A172 (cell line): ENCODE measurements around the gene PHLDA1. TPM values are rescaled to one million over a fixed set of nuclear protein-coding genes. Genes with fewer than 3 reads are reported as not detected.

Source experiments
- DNase-seq: peaks from one replicate; pipeline ENCODE4 v3.0.0-alpha.2; 2015; ENCODE audit warnings: low spot score
- total RNA-seq: library from RNA; depleted of rRNA; stranded (reverse); fragments of >200 nt; shearing (Covaris generic); gene quantifications from 2 replicates; pipeline ENCODE4 v1.2.3, GENCODE V29; 2014; rRNA removed

The PHLDA1 gene
- total RNA-seq, result 48.3 and 61.6 TPM in 2 replicates

- peak; percentile 89 for DNase-seq
Observed at GRCh38 chr12:76031414-76032042, at the start of gene PHLDA1. TSS of gene PHLDA1 (minus strand) at chr12:76031776.

GRCh38 chr12:76080729-76081415 is 49.3 kb upstream of the PHLDA1 start:
- no peak for DNase-seq

DNA sequence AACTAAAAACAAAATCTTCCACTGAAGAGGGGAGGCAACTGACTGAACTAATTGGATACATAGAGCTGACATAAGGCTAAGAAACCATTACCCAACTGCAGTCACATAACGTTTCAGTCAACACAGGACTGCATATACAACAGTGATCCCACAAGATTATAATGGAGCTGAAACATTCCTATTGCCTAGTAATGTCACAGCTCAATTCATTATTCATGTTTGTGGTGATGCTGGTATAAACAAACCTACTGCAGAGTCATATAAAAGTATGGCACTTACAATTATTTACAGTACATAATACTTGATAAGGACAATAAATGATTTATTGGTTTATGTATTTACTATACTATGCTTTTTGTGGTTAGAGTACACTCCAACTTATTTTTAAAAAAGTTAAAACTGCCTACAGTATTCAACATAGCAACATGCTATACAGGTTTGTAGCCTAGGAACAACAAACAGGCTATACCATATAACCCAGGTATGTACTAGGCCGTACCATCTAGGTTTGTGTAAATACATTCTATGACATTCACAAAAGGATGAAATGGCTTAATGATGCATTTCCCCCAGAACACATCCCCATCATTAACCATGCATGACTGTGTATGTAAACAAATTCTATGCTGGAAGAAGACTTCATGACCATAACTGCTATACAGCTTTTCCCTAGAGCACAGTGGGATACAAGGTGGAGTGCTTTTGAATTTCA is 48.6 kb upstream of the PHLDA1 start:
- no peak for DNase-seq

GRCh38 chr12:76078748-76079147 is 47.2 kb upstream of the PHLDA1 start:
- DNase-seq, result no peak

DNA sequence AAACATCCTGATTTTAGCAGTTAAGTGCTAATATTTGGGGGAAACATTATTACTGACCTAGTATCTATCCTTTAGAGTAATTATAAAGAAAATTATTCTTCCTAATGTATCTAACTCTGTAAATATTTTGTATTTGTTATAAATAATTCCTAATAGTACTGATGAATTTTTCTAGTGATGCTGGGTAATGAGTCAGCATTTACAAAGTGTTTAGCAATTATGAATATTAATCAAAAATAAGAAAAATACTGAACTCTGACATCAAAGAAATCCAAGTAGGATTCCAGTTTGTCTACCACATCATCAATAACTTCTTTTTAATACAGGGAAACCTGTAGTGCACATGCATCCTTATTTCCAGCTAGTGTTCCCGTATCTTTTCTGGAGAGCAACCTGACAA is 43.9 kb upstream of the PHLDA1 start:
- DNase-seq, result no peak

DNA sequence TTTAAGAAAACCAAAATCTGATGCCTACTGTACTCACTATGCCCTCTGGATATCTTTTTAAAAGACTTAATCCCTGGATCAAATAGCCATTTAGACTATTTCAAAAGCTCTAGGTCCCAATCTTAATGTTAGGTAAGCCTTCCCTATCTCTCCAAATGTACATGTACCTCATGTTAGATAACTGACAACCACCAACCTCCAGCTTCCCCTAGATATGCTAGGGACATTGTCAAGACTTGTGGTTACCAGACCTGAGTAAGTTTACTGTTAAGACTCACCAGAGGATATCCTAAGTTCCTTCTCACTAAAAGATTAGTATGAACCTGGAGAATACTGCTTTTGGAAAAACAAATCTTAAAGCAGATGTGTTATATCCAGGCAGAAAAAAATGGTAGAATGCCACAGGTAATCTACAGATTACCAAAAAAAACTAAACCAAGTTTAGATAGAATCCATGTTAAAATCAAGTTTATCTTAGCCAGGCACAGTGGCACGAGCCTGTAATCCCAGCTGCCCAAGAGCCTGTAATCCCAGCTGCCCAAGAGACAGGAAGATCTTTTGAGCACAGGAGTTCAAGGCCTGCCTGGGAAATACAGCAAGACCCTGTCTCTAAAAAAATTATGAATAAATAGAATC is 43.2 kb upstream of the PHLDA1 start:
- no peak for DNase-seq

DNA sequence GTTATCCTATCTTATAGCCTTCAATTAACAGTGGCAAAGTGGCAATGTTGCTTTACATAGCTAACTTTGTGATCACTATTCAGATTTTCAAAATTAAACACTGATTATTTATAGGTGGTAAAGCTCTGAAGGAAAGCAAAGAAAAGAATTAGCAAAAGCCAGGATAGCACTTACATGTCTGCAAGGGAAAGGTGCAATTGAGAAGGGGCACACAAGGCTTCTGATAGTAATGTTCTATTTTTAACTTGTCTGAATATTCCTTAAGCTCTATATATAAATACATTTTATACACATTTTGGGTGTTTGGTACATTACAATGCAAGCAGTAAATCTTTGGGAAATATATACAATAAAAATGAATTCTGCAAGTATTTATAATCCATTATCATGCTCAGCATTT is 42.0 kb upstream of the PHLDA1 start:
- no peak for DNase-seq

GRCh38 chr12:76072568-76072967 is 41.0 kb upstream of the PHLDA1 start:
- no peak for DNase-seq

- DNase-seq, result no peak
Observed at GRCh38 chr12:76069339-76069738, 37.8 kb upstream of the PHLDA1 start.

GRCh38 chr12:76065917-76066316 is 34.3 kb upstream of the PHLDA1 start:
- no peak for DNase-seq

DNA sequence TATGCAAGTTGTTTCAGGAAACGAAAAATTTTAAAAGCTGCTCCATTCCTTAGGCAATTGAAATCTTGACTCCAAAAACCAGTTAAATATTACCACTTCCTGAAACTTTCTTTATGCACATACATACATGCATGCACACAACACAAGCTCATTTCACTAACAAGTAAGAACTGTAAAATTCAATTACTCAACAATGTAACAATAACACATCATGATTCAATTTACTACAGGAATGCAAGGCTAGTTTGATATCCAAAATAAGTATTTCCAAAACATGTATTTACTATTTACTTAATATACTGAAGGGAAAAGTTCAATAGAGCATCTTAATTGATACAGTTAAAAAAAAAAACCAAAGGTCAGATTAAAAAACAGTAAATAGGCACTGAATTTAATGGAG is 33.3 kb upstream of the PHLDA1 start:
- no peak for DNase-seq

- DNase-seq, result no peak
Observed at GRCh38 chr12:76060111-76060510, 28.5 kb upstream of the PHLDA1 start.

DNA sequence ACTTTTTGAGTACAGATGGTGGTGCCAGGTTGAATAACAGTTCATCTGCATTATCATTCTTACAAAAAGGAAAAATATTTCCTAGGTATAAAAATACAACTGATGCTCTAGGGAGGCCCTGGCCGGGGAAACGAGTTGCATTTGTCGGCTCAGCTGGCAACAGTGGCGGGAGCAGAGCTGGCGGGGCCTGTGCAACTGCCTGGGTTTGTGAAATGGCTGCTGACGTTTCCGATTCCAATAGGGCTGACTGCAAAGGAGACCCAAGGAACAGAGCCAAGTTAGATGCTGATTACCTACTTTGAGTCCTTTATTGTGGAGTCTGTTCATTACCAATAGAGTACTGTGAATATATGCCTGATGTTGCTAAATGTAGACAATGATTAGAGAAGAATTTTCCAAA is 25.8 kb upstream of the PHLDA1 start:
- no peak for DNase-seq

DNA sequence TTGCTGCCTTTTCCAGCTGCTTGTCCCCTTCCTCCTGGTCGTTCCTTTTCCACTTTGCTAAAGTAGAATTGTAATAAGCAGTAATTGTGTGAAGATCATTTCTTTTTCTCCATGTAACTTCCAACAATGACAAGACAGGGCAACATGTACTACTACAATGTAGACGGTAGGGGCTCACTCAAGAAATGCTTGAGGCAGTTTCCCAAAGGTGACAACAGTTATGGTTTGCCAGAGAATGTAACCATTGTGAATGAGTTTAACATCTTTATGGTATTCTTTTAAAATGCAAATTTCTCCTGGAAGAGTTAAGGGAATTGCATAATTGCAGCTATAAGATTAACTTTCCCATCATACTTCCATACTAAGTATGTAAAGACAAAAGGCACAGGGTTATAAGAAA is 23.8 kb upstream of the PHLDA1 start:
- no peak for DNase-seq

DNA sequence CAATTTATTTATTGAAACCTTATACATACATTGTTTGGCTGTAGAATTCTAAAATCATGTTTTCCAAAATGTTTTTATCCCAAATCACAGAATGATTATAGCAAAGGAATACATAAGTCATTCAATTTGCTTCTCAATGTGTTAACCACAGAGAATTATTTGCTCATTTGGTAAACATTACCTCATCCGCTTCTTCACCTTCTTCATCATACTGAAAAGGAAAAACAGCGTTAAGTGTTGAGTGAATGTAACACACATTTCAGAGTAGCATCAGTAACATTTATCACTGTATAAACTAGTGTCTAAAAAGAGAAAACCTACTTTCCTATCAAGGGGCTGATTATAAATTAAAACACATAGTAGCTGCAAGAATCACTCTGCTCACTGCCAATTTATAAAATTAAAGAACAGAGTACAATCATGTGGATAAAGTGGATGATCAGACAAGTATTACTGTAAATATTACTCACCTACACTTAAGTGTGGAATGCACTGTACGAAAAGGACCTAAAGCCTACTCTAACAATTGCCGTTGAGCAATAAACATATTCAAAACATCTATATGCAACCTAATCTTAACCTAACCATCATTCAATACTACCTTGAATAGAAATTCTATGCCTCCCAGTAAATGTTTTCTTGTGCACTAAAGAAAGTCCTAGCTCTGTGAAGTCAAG is 18.1 kb upstream of the PHLDA1 start:
- no peak for DNase-seq

GRCh38 chr12:76047742-76048141 is 16.2 kb upstream of the PHLDA1 start:
- DNase-seq, result no peak

GRCh38 chr12:76047060-76047459 is 15.5 kb upstream of the PHLDA1 start:
- no peak for DNase-seq

DNA sequence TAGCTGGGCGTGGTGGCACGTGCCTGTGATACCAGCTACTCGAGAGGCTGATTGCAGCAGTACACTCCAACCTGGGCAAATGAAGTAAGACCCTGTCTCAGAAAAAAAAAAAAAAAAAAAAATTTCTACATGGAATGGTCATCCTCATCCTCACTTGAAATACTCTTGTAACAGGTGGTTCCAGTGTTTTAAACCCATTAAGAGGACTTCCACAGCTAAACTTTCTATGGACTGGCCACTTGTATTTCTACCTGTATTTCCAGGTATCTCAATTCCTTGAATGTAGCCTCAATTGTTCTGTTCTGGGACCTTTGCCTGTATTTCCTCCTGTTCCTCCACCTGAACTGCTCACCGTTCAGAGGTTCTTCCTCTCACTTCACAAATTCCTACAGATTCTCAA is 11.8 kb upstream of the PHLDA1 start:
- no peak for DNase-seq

GRCh38 chr12:76042147-76042546 is 10.6 kb upstream of the PHLDA1 start:
- DNase-seq, result no peak

DNA sequence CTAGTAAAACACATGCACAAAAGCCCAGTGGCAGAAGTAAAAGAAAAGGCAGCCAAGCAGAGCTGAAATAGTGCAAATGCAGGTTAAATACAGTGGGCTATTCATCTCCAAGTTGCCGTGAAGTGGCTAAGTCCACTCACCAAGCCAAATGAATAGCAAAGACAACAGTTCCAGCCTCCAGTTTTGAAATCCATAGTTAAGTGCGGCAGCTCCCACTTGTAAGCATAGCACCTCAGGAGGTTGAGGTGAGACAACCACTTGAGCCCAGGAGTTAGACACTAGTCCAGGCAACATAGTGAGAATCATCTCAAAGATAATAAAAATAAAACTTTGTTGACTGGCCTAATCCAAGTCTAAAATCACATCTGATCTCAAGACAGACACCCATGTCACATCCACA is 9.8 kb upstream of the PHLDA1 start:
- DNase-seq, result no peak

DNA sequence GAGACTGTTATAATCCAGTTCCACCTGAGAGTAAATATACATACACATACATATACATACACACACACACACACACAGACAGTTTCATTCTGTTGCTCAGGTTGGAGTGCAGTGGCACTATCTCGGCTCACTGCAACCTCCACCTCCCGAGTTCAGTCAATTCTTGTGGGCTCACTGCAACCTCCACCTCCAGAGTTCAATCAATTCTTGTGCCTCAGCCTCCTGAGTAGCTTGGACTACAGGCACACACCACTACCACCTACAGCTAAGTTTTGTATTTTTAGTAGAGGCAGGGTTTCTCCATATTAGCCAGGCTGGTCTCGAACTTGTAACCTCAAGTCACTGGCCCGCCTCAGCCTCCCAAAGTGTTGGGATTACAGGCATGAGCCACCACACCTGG is 8.9 kb upstream of the PHLDA1 start:
- no peak for DNase-seq

DNA sequence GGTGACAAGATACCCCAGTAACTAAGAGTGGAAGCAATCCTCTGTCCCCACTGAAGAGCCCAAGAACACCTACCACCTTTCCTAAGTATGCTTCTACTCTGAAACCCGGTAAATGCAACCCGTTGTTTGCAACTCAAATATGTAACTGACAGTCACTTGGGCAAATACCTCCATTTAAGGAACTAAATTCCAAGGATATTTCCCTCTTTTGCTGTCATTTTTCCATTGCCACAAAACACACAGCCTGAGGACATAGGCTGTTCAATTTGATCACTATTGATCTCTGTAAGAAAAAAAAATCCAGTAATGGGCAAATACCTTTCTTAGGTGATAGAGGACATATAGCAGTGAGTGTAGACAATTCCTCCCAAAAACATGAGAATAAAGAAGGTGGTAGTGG is 6.6 kb upstream of the PHLDA1 start:
- DNase-seq, result no peak
